ENCODE results near the gene ANKRD23.
A peak's percentile ranks its signal among the peaks of the same experiment; 100 is the strongest.

- TF ChIP-seq CTCF (IDR thresholded peaks at IDR 0.05; ENCODE audit: poor library complexity, severe bottlenecking): no peak
- no peak for TF ChIP-seq RAD21 (conservative IDR thresholded peaks at IDR 0.05)
- no peak for TF ChIP-seq EZH2 (IDR thresholded peaks at IDR 0.05; ENCODE audit: borderline replicate concordance, insufficient read depth, low read length, poor library complexity, severe bottlenecking)
- no peak for TF ChIP-seq REST (IDR thresholded peaks at IDR 0.05; ENCODE audit: borderline replicate concordance)
- TF ChIP-seq POLR2AphosphoS5 (IDR thresholded peaks at IDR 0.05): peak; percentile 15
- no peak for TF ChIP-seq SMC3 (conservative IDR thresholded peaks at IDR 0.05; ENCODE audit: poor library complexity)
- no peak for TF ChIP-seq EP300 (conservative IDR thresholded peaks at IDR 0.05; ENCODE audit: poor library complexity, severe bottlenecking)
- no peak for TF ChIP-seq MXI1 (conservative IDR thresholded peaks at IDR 0.05; ENCODE audit: poor library complexity, severe bottlenecking)
Measured at GRCh38 chr2:96860065-96861029, 16.5 kb upstream of the ANKRD23 start.
